ENCODE data around the gene SOCS7.

- TF ChIP-seq MAX (IDR thresholded peaks at IDR 0.05; ENCODE audit: low read depth, low read length) (no peak), CTCF (IDR thresholded peaks at IDR 0.05 in 2 of 3, conservative IDR thresholded peaks at IDR 0.05 in 1 of 3; ENCODE audit: control insufficient read depth in 2 of 3, extremely low read depth in 1 of 3, insufficient read depth in 1 of 3, low read depth in 3 of 3, low read length in 3 of 3) (no peak), POLR2A (IDR thresholded peaks at IDR 0.05; ENCODE audit: low read depth, low read length) (no peak), ZNF24 (IDR thresholded peaks at IDR 0.05) (no peak), JUNB (IDR thresholded peaks at IDR 0.05) (no peak), ATF2 (IDR thresholded peaks at IDR 0.05; ENCODE audit: low read length) (no peak), POLR2AphosphoS5 (IDR thresholded peaks at IDR 0.05; ENCODE audit: low read length) (no peak), EZH2 (IDR thresholded peaks at IDR 0.05; ENCODE audit: borderline replicate concordance, control insufficient read depth, low read depth, low read length) (no peak), ZSCAN29 (IDR thresholded peaks at IDR 0.05) (no peak), USF2 (IDR thresholded peaks at IDR 0.05; ENCODE audit: borderline replicate concordance, low read depth, low read length) (no peak)
Observed at GRCh38 chr17:38379448-38379847, 27.8 kb downstream of the SOCS7 start.

Measured in GM12878 (cell line).